GM10266 (cell line): ENCODE measurements around the gene EML1.

ENCODE experiments used
- DNase-seq: peaks from one replicate; pipeline ENCODE4 v3.0.0; 2012; ENCODE audit errors: extremely low spot score
- TF ChIP-seq, protein P1 (sequence below): IDR thresholded peaks from 2 replicates; pipeline ENCODE4 v1.5.1; 2012; ENCODE audit warnings: mild to moderate bottlenecking, low read depth; ENCODE audit not compliant: control insufficient read depth, insufficient read depth; ENCODE audit errors: missing control alignments

Gene EML1

DNA sequence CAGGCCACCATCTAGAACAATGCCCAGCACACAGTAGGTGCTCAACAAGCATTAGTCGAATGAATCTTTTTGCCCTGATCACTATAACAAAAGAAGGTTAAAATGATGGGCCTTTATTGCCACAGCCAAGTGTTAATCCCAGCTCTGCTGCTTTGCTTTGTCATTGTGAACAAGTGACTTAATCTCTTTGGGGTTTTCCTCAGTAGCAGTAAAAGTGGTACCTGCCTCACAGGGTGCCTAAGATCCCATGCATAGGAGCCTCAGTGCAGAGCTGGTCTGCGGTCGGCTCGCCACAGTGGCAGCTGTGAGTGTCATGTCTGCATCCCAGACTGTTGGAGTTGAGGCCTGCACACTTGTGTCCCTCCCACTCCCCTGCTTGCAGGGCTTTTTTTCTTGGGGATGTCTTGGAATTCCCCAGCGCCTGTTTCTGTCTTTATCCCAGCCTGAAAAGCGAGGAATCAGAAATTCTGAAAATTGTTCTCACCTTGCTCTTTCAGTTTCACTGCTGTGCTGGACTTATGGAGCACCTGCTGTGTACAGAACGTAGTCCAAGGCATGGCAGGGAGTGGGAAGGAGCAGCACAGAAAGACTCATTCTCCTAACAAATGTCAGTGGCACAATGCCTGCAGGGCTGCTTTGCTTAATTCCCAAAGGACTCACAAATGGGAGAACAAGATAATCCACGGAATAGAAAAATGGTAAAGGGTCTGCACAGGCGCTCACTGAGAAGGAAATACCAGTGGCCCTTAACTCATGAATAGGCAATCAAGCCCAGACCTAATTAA lies 90.8 kb downstream of the EML1 start:
- TF ChIP-seq, protein P1, sequence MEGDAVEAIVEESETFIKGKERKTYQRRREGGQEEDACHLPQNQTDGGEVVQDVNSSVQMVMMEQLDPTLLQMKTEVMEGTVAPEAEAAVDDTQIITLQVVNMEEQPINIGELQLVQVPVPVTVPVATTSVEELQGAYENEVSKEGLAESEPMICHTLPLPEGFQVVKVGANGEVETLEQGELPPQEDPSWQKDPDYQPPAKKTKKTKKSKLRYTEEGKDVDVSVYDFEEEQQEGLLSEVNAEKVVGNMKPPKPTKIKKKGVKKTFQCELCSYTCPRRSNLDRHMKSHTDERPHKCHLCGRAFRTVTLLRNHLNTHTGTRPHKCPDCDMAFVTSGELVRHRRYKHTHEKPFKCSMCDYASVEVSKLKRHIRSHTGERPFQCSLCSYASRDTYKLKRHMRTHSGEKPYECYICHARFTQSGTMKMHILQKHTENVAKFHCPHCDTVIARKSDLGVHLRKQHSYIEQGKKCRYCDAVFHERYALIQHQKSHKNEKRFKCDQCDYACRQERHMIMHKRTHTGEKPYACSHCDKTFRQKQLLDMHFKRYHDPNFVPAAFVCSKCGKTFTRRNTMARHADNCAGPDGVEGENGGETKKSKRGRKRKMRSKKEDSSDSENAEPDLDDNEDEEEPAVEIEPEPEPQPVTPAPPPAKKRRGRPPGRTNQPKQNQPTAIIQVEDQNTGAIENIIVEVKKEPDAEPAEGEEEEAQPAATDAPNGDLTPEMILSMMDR: no peak
- no peak for DNase-seq

- DNase-seq: peak; percentile 53
- TF ChIP-seq, protein P1: peak; percentile 80
Measured at GRCh38 chr14:99884834-99885648, 91.8 kb downstream of the EML1 start.

DNA sequence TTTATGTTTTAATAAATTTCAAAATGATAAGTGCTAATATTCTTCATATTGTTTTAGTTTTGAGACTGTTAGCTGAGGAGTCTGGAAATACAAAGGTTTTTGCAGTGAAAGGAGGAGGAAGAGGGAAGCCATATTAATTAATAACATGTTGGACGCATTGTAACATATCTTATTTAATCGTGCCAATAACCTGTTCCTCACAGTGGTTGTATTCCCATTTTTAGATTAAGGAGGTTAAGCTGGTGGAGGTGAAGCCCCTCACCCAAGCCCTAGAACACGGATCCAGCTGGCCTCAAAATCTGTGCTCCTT lies 92.4 kb downstream of the EML1 start:
- no peak for DNase-seq
- TF ChIP-seq, protein P1: no peak

GRCh38 chr14:99887407-99887806 lies 94.2 kb downstream of the EML1 start:
- no peak for DNase-seq

DNA sequence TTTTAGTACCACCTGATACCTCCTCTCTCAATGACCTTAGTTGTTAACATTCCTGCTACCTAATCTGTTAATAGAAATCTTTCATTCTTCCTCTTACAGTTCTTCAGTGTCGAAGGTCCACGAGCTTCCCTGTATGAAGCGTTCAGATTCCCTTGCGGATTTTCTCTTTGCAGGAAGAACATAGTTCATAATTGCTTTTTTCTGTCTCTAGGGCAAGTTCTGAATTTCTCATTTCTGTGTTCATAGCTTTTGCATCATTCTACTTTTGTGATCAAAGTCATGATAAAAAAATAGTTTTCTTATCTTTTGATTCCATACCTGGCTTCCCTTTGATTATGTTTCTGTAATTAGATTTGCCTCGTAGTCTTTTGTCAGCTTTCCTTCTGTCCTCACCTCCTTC lies 94.9 kb downstream of the EML1 start:
- TF ChIP-seq, protein P1: no peak
- no peak for DNase-seq

More at GRCh38 chr14:99887407-99887806, 94.2 kb downstream of the EML1 start:
- TF ChIP-seq, protein P1: no peak

- no peak for DNase-seq
- TF ChIP-seq, protein P1: no peak
Measured at GRCh38 chr14:99889268-99889667, 96.1 kb downstream of the EML1 start.

- no peak for DNase-seq
- TF ChIP-seq, protein P1: no peak
Measured at GRCh38 chr14:99891266-99891665, 98.1 kb downstream of the EML1 start.
